Measurements from ENCODE around the gene ZMIZ1. TPM values are rescaled to one million over a fixed set of nuclear protein-coding genes. Genes with fewer than 3 reads are reported as not detected.

ZMIZ1 gene
- total RNA-seq, 1 donor from 2014 or later: 66.3 TPM

DNA sequence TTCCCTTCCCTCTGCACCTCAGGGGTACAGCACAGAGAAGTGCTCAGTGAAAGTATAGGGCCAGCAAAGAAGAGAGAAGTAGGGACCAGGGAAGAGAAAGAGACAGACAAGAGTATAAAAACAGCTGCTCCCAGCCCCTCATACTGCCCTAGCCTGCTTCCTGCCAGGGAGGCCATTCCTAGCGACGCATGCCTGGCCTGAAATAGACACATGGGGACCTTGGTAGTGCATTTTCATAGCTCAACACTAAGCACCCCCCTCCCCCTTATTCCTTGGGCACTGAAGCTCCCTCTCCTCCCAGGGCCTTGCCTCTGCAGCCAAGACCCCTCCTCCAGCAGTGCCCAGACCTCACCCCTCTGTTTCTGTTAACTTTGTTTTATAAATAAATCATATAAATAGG, 64.7 kb downstream of the ZMIZ1 start:
- no peak for DNase-seq
- intact Hi-C loops (cut with micrococcal nuclease): no loop called here
- H3K9me3 Mint-ChIP-seq: no peaks in the 10 kb centered on the region
- H3K4me3 Mint-ChIP-seq: no peak overlapping the region
- peaks cover 6% of the 10 kb centered on the region for H3K36me3 Mint-ChIP-seq (ENCODE audit: low read depth)
- no peak overlapping the region for H3K27ac Mint-ChIP-seq
- no peaks in the 10 kb centered on the region for H3K27me3 Mint-ChIP-seq
- peaks cover 25% of the 10 kb centered on the region for H3K4me1 Mint-ChIP-seq

DNA sequence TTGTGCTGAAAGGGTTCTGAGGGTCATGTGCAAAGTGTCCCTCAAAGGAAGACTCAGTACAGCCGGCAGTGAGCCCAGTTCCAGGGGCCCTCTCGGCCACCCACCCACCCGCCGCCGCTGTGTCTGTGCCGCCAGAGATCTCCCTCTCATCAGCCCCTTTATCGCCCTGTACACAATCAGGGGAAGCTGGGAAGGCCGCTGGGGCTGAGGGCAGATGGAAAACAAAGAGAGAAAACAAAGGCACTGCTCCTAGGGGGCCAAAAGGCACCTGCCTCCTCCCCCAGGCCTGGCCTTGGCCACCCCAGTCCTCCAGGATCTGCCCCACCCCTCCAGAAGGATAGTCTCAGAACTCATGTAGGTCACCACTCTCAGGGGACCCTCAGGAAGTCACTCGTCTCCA, 67.0 kb downstream of the ZMIZ1 start:
- Mint-ChIP-seq H3K4me1 (peaks cover 30% of the 10 kb centered on the region), H3K4me3 (no peak overlapping the region), H3K27me3 (no peaks in the 10 kb centered on the region), H3K36me3 (ENCODE audit: low read depth) (peaks cover 9% of the 10 kb centered on the region), H3K27ac (peak overlapping the region; percentile 68), H3K9me3 (no peaks in the 10 kb centered on the region)
- no peak for DNase-seq
- intact Hi-C loops (cut with micrococcal nuclease): loop anchor here (5.0 kb wide), 1 partner anchor 68 kb away; the partner anchor contains the start of gene ZMIZ1

DNA sequence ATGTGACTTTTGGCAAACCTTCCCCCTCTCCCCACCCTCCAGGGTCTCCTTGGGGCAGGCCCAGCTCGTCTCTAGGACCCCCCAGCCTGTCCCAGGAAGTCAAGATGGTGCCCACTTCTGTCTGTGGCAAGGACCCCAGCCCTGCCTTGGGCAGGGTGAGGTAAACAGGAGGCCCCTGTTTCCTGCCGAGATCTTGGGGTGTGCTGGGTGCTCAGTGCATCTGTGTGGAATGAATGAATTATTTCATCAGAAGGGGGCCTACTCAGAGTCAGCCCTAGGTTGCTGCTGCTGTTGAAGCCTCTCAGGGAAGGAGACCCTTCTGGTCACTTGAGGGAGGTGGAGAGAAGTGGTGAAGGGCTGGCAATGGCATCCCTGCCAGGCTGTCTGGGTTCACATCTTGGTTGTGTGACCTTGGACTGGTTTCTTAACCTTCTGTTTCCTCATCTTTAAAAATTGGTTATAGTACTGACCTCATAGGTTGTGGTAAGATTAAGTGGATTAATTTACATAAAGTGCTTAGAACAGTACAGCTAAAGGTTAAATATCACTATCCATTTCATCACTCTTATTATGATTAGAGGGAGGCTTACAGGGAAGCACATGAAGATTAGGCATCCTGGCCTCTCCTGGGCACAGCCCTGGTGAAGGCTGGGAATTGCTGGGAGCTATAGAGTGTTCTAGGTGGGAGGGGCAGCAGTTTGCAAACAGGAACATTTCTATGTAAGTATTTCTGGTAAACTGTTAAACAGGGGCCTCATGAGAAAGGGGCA, 67.7 kb downstream of the ZMIZ1 start:
- Mint-ChIP-seq H3K27me3 (no peaks in the 10 kb centered on the region), H3K36me3 (ENCODE audit: low read depth) (peaks cover 6% of the 10 kb centered on the region), H3K4me3 (peak overlapping the region; percentile 47), H3K9me3 (no peaks in the 10 kb centered on the region), H3K4me1 (peaks cover 30% of the 10 kb centered on the region), H3K27ac (peak overlapping the region; percentile 68)
- peak; percentile 58 for DNase-seq
- intact Hi-C loops (cut with micrococcal nuclease): loop anchor here (5.0 kb wide), 1 partner anchor 69 kb away; the partner anchor contains the start of gene ZMIZ1

DNA sequence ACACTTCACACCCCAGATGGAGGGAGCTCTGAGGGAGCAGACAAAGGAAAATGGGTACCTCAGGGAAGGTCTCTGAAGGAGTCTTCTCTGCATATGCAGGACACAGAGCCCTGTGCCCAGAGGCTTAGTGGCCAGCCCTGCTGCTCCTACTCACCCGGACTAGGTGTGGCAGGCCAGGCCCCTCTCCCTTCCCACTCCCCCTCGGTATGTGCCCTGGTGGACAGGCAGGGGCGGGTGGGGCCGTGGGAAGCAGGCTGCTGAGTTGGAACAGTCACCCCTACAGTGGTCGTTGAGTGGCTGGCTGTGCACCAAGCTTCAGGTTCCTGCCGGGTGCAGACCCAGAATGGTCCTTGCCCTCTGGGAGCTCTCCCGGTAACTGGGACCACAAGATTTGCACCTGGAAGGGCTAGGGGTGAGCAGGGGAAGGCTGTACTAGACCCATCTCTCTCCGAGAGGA, 68.6 kb downstream of the ZMIZ1 start:
- Mint-ChIP-seq H3K36me3 (ENCODE audit: low read depth) (peaks cover 11% of the 10 kb centered on the region), H3K4me1 (peaks cover 32% of the 10 kb centered on the region), H3K9me3 (no peaks in the 10 kb centered on the region), H3K4me3 (peak overlapping the region; percentile 73), H3K27me3 (no peaks in the 10 kb centered on the region), H3K27ac (peak overlapping the region; percentile 82)
- peak; percentile 59 for DNase-seq
- intact Hi-C loops (cut with micrococcal nuclease): loop anchor here (5.0 kb wide), 1 partner anchor 70 kb away; the partner anchor contains the start of gene ZMIZ1

DNA sequence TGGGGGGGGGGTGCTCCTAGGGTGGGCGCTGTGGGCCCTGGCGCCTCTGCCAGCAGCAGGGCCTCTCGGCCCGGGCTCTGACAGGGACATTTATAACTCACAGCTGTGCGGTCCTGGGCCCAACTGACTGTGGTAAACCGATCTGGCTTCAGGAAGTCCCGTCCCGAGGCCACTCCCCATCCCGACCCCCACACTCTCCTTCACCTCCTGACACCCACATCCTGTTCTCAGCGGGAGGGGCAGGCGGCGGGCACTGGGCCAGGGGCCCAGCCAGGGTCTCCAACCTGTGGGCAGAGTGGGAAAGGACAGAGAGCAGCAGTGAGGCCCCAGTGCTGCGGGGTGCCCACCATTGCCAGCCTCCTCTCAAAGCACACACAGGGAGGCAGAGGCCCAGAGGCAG, 69.1 kb downstream of the ZMIZ1 start:
- Mint-ChIP-seq H3K27me3 (no peaks in the 10 kb centered on the region), H3K4me1 (peaks cover 32% of the 10 kb centered on the region), H3K4me3 (peak overlapping the region; percentile 73), H3K27ac (peak overlapping the region; percentile 82), H3K36me3 (ENCODE audit: low read depth) (peaks cover 11% of the 10 kb centered on the region), H3K9me3 (no peaks in the 10 kb centered on the region)
- DNase-seq: peak; percentile 81
- intact Hi-C loops (cut with micrococcal nuclease): loop anchor here (5.0 kb wide), 1 partner anchor 71 kb away; the partner anchor contains the start of gene ZMIZ1

DNA sequence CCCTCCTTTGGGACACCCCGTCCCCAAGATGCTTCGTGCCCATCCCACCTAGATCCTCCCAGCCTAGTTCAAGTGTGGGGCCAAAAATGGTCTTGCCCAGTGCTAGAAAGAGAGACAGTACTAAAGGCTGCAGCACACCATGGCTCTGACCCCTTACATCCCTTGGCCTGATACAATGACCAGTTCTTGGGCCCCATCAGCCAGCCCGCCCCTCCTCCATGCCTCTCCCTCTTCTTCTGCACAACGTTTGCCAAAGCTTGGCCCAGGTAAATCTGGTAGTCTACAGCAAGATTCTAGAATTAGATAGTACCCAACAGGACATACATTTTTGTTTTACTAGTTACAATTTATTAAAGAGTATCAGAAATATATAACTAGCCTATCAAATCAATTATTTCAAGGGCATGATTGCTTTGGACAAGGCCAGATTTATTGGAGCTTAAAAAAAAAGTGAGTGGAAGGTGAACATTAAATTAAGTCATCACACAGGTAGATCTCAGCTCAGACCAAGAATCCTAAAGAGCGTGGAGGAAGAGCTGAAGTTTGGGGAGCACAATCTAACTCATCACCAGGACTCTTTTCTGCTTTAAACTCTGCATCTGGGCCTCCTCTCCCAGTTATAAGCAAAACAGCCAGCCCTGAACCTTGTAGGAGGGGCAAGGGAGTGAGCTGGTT, 69.8 kb downstream of the ZMIZ1 start:
- peaks cover 32% of the 10 kb centered on the region for H3K4me1 Mint-ChIP-seq
- no peaks in the 10 kb centered on the region for H3K9me3 Mint-ChIP-seq
- H3K4me3 Mint-ChIP-seq: peak overlapping the region; percentile 73
- H3K27ac Mint-ChIP-seq: no peak overlapping the region
- intact Hi-C loops (cut with micrococcal nuclease): loop anchor here (5.0 kb wide), 1 partner anchor 71 kb away; the partner anchor contains the start of gene ZMIZ1
- no peaks in the 10 kb centered on the region for H3K27me3 Mint-ChIP-seq
- no peak for DNase-seq
- peaks cover 11% of the 10 kb centered on the region for H3K36me3 Mint-ChIP-seq (ENCODE audit: low read depth)

DNA sequence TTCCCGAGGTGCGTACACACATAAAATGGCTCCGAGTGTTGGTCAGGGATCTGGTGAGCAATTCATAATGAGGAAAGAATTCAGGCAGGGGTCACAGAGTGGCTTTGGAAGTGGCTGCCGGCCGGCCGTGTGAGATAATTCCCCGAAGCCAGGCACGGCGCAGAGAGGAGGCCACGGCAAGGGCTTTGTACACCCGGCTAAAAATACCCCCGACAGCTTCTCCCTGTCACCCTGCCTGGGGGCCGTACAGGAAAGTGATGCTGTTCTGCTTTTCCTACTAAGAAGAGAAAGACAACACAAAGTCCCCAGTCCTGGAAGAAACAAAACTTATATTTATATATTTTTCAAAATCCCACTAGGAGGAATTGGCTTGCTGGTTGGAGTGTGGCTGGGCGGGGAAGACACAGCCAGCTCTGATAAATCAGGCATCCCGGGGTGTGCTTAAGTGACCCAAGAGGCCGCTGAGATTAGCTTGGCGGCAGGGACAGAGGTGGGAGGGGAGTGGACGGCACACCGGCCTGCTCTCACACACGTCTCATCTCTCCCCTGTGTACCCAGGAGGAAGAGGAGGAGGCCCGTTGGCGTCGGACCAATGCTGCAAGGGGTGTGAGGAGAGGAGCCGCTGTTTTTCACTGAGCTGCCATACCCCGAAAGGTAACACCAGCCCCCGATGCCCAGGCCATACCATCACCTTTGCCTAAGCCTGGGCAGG, 70.5 kb downstream of the ZMIZ1 start:
- no peak overlapping the region for H3K4me3 Mint-ChIP-seq
- no peak overlapping the region for H3K27ac Mint-ChIP-seq
- H3K4me1 Mint-ChIP-seq: peaks cover 33% of the 10 kb centered on the region
- peaks cover 11% of the 10 kb centered on the region for H3K36me3 Mint-ChIP-seq (ENCODE audit: low read depth)
- no peaks in the 10 kb centered on the region for H3K27me3 Mint-ChIP-seq
- no peaks in the 10 kb centered on the region for H3K9me3 Mint-ChIP-seq
- DNase-seq: no peak
- intact Hi-C loops (cut with micrococcal nuclease): loop anchor here (5.0 kb wide), 1 partner anchor 72 kb away; the partner anchor contains the start of gene ZMIZ1

DNA sequence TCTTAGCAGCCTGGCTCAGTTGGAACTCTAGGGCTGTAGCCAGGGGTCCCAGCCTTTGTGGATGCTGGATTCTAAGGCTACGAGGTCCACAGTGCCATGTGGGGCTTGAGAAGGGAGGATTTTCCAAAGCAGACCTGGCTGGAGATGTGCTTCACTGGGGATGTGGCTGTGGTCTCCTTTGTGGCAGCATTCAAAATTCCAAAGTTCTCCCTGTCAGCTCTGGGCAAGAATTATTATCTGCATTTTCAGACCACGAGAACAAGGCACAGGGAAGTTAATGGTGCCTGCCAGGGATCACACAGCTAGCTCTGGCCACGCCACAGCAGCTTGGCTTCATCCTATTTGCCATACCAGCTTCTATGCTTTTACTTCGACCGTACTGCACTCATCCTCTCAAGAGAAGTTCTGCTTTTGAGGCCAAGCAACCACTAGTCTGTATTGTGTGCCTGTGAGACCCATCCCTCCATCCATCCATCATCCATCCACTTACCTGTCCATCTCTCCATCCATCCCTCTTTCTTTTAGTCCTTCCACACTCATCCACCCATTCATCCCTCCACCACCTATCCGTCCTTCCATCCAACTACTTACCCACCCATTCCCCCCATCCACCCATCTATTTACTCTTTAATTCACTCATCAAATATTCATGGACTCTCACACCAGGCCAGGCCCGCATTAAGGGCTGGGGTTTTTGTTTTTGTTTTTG, 71.5 kb downstream of the ZMIZ1 start:
- H3K4me3 Mint-ChIP-seq: no peak overlapping the region
- H3K9me3 Mint-ChIP-seq: no peaks in the 10 kb centered on the region
- DNase-seq: no peak
- peaks cover 43% of the 10 kb centered on the region for H3K4me1 Mint-ChIP-seq
- intact Hi-C loops (cut with micrococcal nuclease): no loop called here
- no peaks in the 10 kb centered on the region for H3K27me3 Mint-ChIP-seq
- peaks cover 11% of the 10 kb centered on the region for H3K36me3 Mint-ChIP-seq (ENCODE audit: low read depth)
- no peak overlapping the region for H3K27ac Mint-ChIP-seq

DNA sequence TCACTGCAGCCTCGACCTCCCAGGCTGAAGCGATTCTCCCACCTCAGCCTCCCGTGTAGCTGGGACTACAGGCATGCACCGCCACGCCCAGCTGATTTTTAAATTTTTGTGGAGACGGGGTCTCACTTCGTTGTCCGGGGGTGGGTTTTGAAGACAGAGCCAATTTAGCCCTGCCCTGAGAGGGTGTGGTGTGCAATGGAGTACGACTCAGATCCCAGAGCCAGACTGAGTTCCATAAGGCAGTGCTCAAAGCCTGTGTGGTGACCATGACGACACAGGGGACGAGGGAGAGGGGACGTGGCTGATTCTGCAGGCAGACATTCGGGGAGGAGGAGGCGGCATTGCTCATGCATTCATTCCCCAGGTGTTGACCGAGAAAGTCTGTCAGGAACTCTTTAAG, 72.1 kb downstream of the ZMIZ1 start:
- no peak overlapping the region for H3K27ac Mint-ChIP-seq

DNA sequence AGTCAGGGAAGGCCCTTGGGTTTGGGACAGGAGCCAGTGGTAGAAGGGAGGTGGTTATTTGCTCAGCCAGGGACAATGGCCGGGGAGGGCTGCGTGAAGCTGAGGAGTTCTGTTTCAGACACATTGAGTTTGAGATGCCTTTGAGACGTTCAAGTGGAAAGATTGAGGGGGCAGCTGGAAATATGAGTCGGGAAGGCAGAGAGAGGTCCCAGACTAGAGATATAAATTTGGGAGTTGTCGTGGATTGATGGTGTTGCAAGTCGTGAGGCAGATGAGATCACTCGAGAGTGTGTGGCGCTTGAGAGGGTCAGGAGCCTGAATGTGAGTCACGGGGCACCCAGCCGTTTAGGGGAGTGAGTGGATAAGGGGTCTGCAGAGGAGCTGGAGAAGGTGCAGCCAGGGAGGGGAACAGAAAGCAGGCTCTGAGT, 73.3 kb downstream of the ZMIZ1 start:
- intact Hi-C loops (cut with micrococcal nuclease): no loop called here
- no peak overlapping the region for H3K27ac Mint-ChIP-seq

More for the DNA sequence above, 72.1 kb downstream of the ZMIZ1 start:
- Mint-ChIP-seq H3K9me3 (no peaks in the 10 kb centered on the region), H3K4me1 (peaks cover 43% of the 10 kb centered on the region), H3K4me3 (no peak overlapping the region), H3K27me3 (no peaks in the 10 kb centered on the region), H3K36me3 (ENCODE audit: low read depth) (peaks cover 11% of the 10 kb centered on the region)
- intact Hi-C loops (cut with micrococcal nuclease): no loop called here
- DNase-seq: no peak

DNA sequence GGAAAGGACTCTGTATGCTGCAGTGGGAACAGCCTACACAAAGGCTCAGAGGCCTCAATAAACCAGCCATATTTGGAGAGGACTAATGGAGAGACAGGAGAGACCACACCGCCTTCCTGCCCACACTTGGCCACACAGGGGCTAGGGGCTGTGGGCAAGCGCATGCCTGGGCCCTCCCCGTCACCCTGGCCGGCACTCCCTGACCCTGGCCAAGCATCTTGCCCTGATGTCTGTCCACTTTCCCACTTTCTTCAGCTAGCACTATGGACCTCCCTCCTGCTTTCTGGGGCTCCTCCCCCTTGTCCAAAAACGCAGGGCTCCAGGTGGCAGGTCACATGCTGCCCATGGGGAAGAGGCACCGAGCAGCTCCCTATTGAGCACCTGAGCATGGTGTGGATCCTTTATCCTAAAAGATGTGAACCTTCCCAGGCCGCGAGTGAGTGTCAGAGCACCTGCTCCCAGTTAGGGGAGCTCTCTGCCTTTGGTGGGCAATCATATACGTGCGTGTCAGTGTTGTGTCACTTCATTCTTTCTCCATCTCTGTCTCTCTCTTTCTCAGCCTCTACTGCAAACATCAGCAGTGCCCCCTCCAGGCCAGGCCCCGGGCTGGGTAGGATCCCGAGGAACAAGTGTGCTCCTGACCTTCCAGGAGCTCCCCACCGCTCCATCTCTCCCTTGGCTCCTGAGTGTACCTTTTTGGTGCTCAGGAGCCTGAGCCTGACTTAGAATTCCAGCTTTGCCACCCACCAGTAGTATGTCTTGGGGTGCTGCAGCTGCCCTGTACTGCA, 74.0 kb downstream of the ZMIZ1 start:
- Mint-ChIP-seq H3K9me3 (no peaks in the 10 kb centered on the region), H3K27ac (no peak overlapping the region), H3K4me1 (peaks cover 38% of the 10 kb centered on the region), H3K27me3 (no peaks in the 10 kb centered on the region), H3K36me3 (ENCODE audit: low read depth) (peaks cover 11% of the 10 kb centered on the region), H3K4me3 (no peak overlapping the region)
- no peak for DNase-seq
- intact Hi-C loops (cut with micrococcal nuclease): no loop called here

More for the DNA sequence above, 73.3 kb downstream of the ZMIZ1 start:
- H3K4me3 Mint-ChIP-seq: no peak overlapping the region
- H3K4me1 Mint-ChIP-seq: peaks cover 42% of the 10 kb centered on the region
- no peak for DNase-seq
- no peaks in the 10 kb centered on the region for H3K27me3 Mint-ChIP-seq
- no peaks in the 10 kb centered on the region for H3K9me3 Mint-ChIP-seq
- peaks cover 11% of the 10 kb centered on the region for H3K36me3 Mint-ChIP-seq (ENCODE audit: low read depth)

DNA sequence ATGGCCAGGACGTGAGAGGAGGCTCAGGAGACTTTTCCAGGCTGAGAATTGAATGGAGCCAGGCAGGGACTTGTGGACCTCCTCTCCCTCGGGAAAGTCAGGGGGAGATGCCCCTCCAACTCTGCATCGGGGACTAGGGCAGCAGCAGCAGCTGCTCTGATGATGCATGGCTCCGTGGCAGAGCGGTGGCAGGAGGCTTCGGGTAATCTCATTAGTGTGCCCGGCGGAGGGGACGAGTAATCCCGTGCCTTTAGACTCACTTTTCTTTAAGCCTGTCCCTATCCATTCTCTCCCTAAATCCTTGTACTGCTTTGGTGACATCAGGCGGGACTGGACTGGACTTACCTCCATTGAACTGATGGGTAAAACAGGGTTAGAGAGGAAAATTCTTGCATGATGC, 75.1 kb downstream of the ZMIZ1 start:
- no peaks in the 10 kb centered on the region for H3K27me3 Mint-ChIP-seq
- H3K4me1 Mint-ChIP-seq: peaks cover 39% of the 10 kb centered on the region
- intact Hi-C loops (cut with micrococcal nuclease): no loop called here
- H3K27ac Mint-ChIP-seq: no peak overlapping the region
- peaks cover 10% of the 10 kb centered on the region for H3K36me3 Mint-ChIP-seq (ENCODE audit: low read depth)
- DNase-seq: no peak
- H3K4me3 Mint-ChIP-seq: no peak overlapping the region
- no peaks in the 10 kb centered on the region for H3K9me3 Mint-ChIP-seq
